Endothelial cell of umbilical vein (primary cell): Measurements from ENCODE around the gene TMEM184C.

ENCODE experiments used
- EZH2 ChIP-seq: IDR thresholded peaks from 2 replicates; pipeline ENCODE4 v1.6.1; 2012; ENCODE audit warnings: borderline replicate concordance, low read depth, mild to moderate bottlenecking, moderate library complexity, low read length, inconsistent platforms; ENCODE audit not compliant: severe bottlenecking
- FOS ChIP-seq: IDR thresholded peaks from 2 replicates; pipeline ENCODE4 v1.6.1; 2011; ENCODE audit warnings: mild to moderate bottlenecking, low read length, moderate library complexity, borderline replicate concordance; ENCODE audit not compliant: insufficient read depth
- JUN ChIP-seq: IDR thresholded peaks from 2 replicates; pipeline ENCODE4 v1.6.1; 2011; ENCODE audit warnings: borderline replicate concordance, low read depth; ENCODE audit not compliant: insufficient read length, insufficient read depth
- MYC ChIP-seq: IDR thresholded peaks from one replicate; pipeline ENCODE4 v1.6.1; 2011; ENCODE audit warnings: mild to moderate bottlenecking, low read depth, low read length
- POLR2A ChIP-seq: IDR thresholded peaks from 2 replicates; pipeline ENCODE4 v1.6.1; 2012; ENCODE audit warnings: low read depth, mild to moderate bottlenecking, control low read depth, low read length
- POLR2AphosphoS5 ChIP-seq: IDR thresholded peaks from 2 replicates; pipeline ENCODE4 v1.6.1; 2012; ENCODE audit warnings: low read depth, mild to moderate bottlenecking, control low read depth, low read length, moderate library complexity; ENCODE audit not compliant: insufficient read depth
- TF ChIP-seq, protein P1 (sequence below), 2 donors: IDR thresholded peaks; 1 replicate in 1 of 2; 2 replicates in 1 of 2; pipeline ENCODE4 v1.5.1; 2011; ENCODE audit warnings: low read length in 2 of 2, mild to moderate bottlenecking in 2 of 2, moderate library complexity in 2 of 2, control low read depth in 1 of 2, inconsistent platforms in 1 of 2, low read depth in 1 of 2; ENCODE audit not compliant: insufficient read depth in 1 of 2; ENCODE audit errors: extremely low read depth in 1 of 2
- TF ChIP-seq, protein P2 (sequence below): IDR thresholded peaks from 2 replicates; pipeline ENCODE4 v1.6.1; 2011; ENCODE audit not compliant: insufficient read depth, insufficient read length

DNA sequence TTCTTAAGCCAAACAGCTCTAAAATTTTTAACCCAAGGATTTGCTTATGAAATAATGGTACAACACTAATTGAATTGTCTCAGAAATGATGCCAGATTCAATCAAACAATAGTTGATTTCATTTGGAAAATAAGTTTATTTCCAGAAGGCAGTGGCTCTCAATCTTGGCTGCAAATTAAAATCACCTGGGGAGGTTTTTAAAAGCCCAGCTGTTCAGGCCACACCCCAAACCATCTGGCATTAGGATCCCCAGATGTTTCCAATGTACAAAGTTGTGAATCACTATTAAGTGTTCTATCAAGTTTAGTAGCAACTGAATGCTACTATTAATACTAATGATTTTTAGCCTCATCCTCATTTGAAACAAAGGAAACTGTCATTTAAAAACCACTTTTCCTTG is 22.2 kb downstream of the TMEM184C start:
- TF ChIP-seq FOS (no peak), POLR2A (no peak), EZH2 (no peak), POLR2AphosphoS5 (no peak), JUN (no peak), MYC (no peak)
- TF ChIP-seq, protein P1, sequence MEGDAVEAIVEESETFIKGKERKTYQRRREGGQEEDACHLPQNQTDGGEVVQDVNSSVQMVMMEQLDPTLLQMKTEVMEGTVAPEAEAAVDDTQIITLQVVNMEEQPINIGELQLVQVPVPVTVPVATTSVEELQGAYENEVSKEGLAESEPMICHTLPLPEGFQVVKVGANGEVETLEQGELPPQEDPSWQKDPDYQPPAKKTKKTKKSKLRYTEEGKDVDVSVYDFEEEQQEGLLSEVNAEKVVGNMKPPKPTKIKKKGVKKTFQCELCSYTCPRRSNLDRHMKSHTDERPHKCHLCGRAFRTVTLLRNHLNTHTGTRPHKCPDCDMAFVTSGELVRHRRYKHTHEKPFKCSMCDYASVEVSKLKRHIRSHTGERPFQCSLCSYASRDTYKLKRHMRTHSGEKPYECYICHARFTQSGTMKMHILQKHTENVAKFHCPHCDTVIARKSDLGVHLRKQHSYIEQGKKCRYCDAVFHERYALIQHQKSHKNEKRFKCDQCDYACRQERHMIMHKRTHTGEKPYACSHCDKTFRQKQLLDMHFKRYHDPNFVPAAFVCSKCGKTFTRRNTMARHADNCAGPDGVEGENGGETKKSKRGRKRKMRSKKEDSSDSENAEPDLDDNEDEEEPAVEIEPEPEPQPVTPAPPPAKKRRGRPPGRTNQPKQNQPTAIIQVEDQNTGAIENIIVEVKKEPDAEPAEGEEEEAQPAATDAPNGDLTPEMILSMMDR (IDR thresholded peaks at IDR 0.05; ENCODE audit: extremely low read depth in 1 of 2, insufficient read depth in 1 of 2, low read depth in 1 of 2, low read length in 2 of 2) = no peak
- TF ChIP-seq, protein P2, sequence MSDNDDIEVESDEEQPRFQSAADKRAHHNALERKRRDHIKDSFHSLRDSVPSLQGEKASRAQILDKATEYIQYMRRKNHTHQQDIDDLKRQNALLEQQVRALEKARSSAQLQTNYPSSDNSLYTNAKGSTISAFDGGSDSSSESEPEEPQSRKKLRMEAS = no peak
